Measurements from ENCODE around the gene IFNAR1. TPM values are rescaled to one million over a fixed set of nuclear protein-coding genes. Genes with fewer than 3 reads are reported as not detected.

The IFNAR1 gene
- total and polyA plus RNA-seq, 2 of the 4 experiments (the other 2 are of a cell fraction): 7.8 to 9.9 TPM

- no TSS peak for BruUV-seq (replicated peaks)
- H3K4me2 ChIP-seq (ENCODE audit: low read depth, low read length): no peak overlapping the region
Observed at GRCh38 chr21:33314111-33314510, 10.7 kb upstream of the IFNAR1 start.

More at GRCh38 chr21:33314111-33314510, 10.7 kb upstream of the IFNAR1 start:
- DNase-seq: no peak
- no peak overlapping the region for H4K91ac ChIP-seq (ENCODE audit: insufficient read depth, low read depth, low read length)
- H3K9me1 ChIP-seq (ENCODE audit: insufficient read depth, low read length): no peaks in the 10 kb centered on the region
- no peaks in the 10 kb centered on the region for H4K20me1 ChIP-seq (ENCODE audit: insufficient read depth, low read length)
- H3K27me3 ChIP-seq (ENCODE audit: control insufficient read depth, insufficient read depth, low read length): peaks cover 8% of the 10 kb centered on the region
- no peak overlapping the region for H3K27ac ChIP-seq (ENCODE audit: insufficient read depth, low read length)
- H4K5ac ChIP-seq (ENCODE audit: low read depth, low read length): no peak overlapping the region
- H3K36me3 ChIP-seq (ENCODE audit: control insufficient read depth, insufficient read depth, low read length): no peaks in the 10 kb centered on the region
- peaks cover 4% of the 10 kb centered on the region for H3K9me3 ChIP-seq (ENCODE audit: control insufficient read depth, insufficient read depth, low read length)
- no peak overlapping the region for H3K23ac ChIP-seq (ENCODE audit: low read depth, low read length)
- H4K8ac ChIP-seq (ENCODE audit: low read depth in 2 of 2, low read length in 2 of 2): no peak overlapping the region
- no peak for ATAC-seq (ENCODE audit: low read depth)
- in situ Hi-C loops (cut with MboI; ENCODE audit: low sequenced_read_pairs): no loop called here
- no peak overlapping the region for H3K9ac ChIP-seq (ENCODE audit: low read depth, low read length)
- TF ChIP-seq FOS (IDR thresholded peaks at IDR 0.05; ENCODE audit: low read depth, low read length): no peak
- no peak for TF ChIP-seq ELK1 (IDR thresholded peaks at IDR 0.05; ENCODE audit: borderline replicate concordance, low read depth, low read length)
- no peak for TF ChIP-seq SMC3 (IDR thresholded peaks at IDR 0.05; ENCODE audit: low read depth, low read length)
- TF ChIP-seq RFX5 (IDR thresholded peaks at IDR 0.05; ENCODE audit: low read depth, low read length): no peak
- no peak for TF ChIP-seq POLR2A (IDR thresholded peaks at IDR 0.05; ENCODE audit: low read depth, low read length)
- TF ChIP-seq MXI1 (IDR thresholded peaks at IDR 0.05; ENCODE audit: borderline replicate concordance, low read depth, low read length): no peak
- TF ChIP-seq RCOR1 (IDR thresholded peaks at IDR 0.05; ENCODE audit: insufficient replicate concordance, low read length): no peak
- no peak for TF ChIP-seq RAD21 (IDR thresholded peaks at IDR 0.05; ENCODE audit: low read length)
- TF ChIP-seq MAZ (IDR thresholded peaks at IDR 0.05; ENCODE audit: borderline replicate concordance, low read depth, low read length): no peak
- no peak for TF ChIP-seq CHD1 (IDR thresholded peaks at IDR 0.05; ENCODE audit: low read depth, low read length)
- no peak for TF ChIP-seq BHLHE40 (IDR thresholded peaks at IDR 0.05; ENCODE audit: low read depth, low read length)
- no peak for TF ChIP-seq CEBPB (IDR thresholded peaks at IDR 0.05; ENCODE audit: low read depth, low read length)
- intact Hi-C loops (cut with micrococcal nuclease): no loop called here
- H2BK20ac ChIP-seq (ENCODE audit: low read depth, low read length): no peak overlapping the region
- POLR2A ChIA-PET (ENCODE audit: unreplicated experiment): no interaction called here
- no peaks in the 10 kb centered on the region for H3K4me1 ChIP-seq (ENCODE audit: control insufficient read depth, insufficient read depth, low read length)
- H2AK5ac ChIP-seq (ENCODE audit: low read depth, low read length): no peak overlapping the region
- no peaks in the 10 kb centered on the region for H3K79me1 ChIP-seq (ENCODE audit: low read depth in 1 of 2, low read length in 2 of 2)
- dilution Hi-C loops (cut with HindIII; ENCODE audit: low sequenced_read_pairs, unreplicated experiment): no loop called here
- no peak overlapping the region for H2BK5ac ChIP-seq (ENCODE audit: low read depth, low read length, poor library complexity, severe bottlenecking)
- H2BK15ac ChIP-seq (ENCODE audit: low read depth, low read length): no peak overlapping the region
- H3K4ac ChIP-seq (ENCODE audit: low read depth, low read length): no peak overlapping the region
- H2BK120ac ChIP-seq (ENCODE audit: low read depth, low read length): no peak overlapping the region
- H2AFZ ChIP-seq (replicated peaks; ENCODE audit: low read length, poor library complexity): no peak overlapping the region
- no peak overlapping the region for H2AK9ac ChIP-seq (replicated peaks; ENCODE audit: low read depth, low read length, poor library complexity)
- CTCF ChIA-PET: interaction anchor here (1.0 kb wide), 1 partner anchor 11 kb away, joined by 3 read pairs; the partner anchor contains the start of gene IFNAR1
- no peak overlapping the region for H3K14ac ChIP-seq (replicated peaks; ENCODE audit: low read depth, low read length)
- no peak overlapping the region for H3K4me3 ChIP-seq (ENCODE audit: insufficient read depth, low read depth, low read length)
- no CpG with 5 or more reads among the region's 4 CpGs for WGBS, 2 experiments (ENCODE audit: extremely low coverage in 2 of 2, insufficient read length in 1 of 2)
- no peak overlapping the region for H3K56ac ChIP-seq (ENCODE audit: extremely low read depth, insufficient read depth, low read length)
- H3K18ac ChIP-seq (ENCODE audit: low read depth, low read length): no peak overlapping the region

Data from IMR-90 (cell line).